ENCODE results near the gene CDKN2B-AS1.
A peak's percentile ranks its signal among the peaks of the same experiment; 100 is the strongest.

The CDKN2B-AS1 gene

GRCh38 chr9:22156586-22156985 lies 162.0 kb downstream of the CDKN2B-AS1 start:
- no peak overlapping the region for H3K4me3 ChIP-seq (ENCODE audit: low read depth, low read length)
- ChIA-PET POLR2A (no interaction called here), CTCF (interaction anchor here (0.6 to 1.9 kb wide), 4 partner anchors 18 to 133 kb away, joined by 3 to 7 read pairs (median 6); no protein-coding TSS in a partner anchor)
- H3K27ac ChIP-seq (ENCODE audit: extremely low read depth, low read depth, low read length), result no peak overlapping the region
- H3K9me3 ChIP-seq (ENCODE audit: control insufficient read depth, insufficient read depth, low read depth, low read length), result no peaks in the 10 kb centered on the region
- no peaks in the 10 kb centered on the region for H3K36me3 ChIP-seq (ENCODE audit: control insufficient read depth in 2 of 2, insufficient read depth in 1 of 2, low read length in 2 of 2)
- no peak for TF ChIP-seq ZNF501 (tag by site-specific recombination; IDR thresholded peaks at IDR 0.05)
- TF ChIP-seq GLI4 (tag by site-specific recombination; IDR thresholded peaks at IDR 0.05), result no peak
- no peak for TF ChIP-seq ZNF366 (tag by site-specific recombination; conservative IDR thresholded peaks at IDR 0.05)
- no peak for TF ChIP-seq ZNF416 (tag by site-specific recombination; IDR thresholded peaks at IDR 0.05)
- TF ChIP-seq ZNF768 (tag by site-specific recombination; IDR thresholded peaks at IDR 0.05), result no peak
- no peak for TF ChIP-seq ZSCAN5A (tag by site-specific recombination; IDR thresholded peaks at IDR 0.05)
- no peak for TF ChIP-seq ZBTB17 (tag by site-specific recombination; IDR thresholded peaks at IDR 0.05)
- peaks cover 10% of the 10 kb centered on the region for H3K4me1 ChIP-seq (ENCODE audit: control insufficient read depth, insufficient read depth, low read length)

DNA sequence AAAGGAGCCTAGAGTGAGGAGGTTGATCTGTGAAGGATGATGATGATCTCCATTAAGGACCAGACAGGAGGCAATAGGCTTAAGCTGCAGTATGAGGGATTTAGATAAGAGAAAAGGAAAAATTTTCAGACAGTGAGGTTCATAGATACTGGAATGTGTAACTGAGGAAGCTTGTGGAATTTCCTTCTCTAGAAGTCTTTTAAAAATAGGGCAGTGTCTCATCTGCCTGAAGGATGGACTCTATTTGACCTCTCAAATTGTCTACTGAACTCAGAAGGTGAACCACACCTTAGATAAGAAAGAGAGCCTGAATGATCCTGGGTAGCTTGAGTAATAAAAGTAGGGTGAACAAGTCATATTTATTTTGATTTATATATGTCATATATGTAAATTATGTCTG lies 162.7 kb downstream of the CDKN2B-AS1 start:
- CTCF ChIA-PET, result interaction anchor here (1.3 to 1.9 kb wide), 3 partner anchors 19 to 87 kb away, joined by 3 to 7 read pairs (median 5); no protein-coding TSS in a partner anchor
- POLR2A ChIA-PET, result interaction anchor here (2.0 kb wide), 1 partner anchor 33 kb away, joined by 6 read pairs; no protein-coding TSS in a partner anchor
- no peaks in the 10 kb centered on the region for H3K9me3 ChIP-seq (ENCODE audit: control insufficient read depth, insufficient read depth, low read depth, low read length)
- TF ChIP-seq ZNF792 (tag by site-specific recombination; IDR thresholded peaks at IDR 0.05) (no peak), ZBTB17 (tag by site-specific recombination; IDR thresholded peaks at IDR 0.05) (peak; percentile 32; the same call in 1 of the 2 replicates)
- no peaks in the 10 kb centered on the region for H3K36me3 ChIP-seq (ENCODE audit: control insufficient read depth in 2 of 2, insufficient read depth in 1 of 2, low read length in 2 of 2)
- H3K27ac ChIP-seq (ENCODE audit: extremely low read depth, low read depth, low read length), result no peak overlapping the region
- peaks cover 10% of the 10 kb centered on the region for H3K4me1 ChIP-seq (ENCODE audit: control insufficient read depth, insufficient read depth, low read length)
- H3K4me3 ChIP-seq (ENCODE audit: low read depth, low read length), result no peak overlapping the region

DNA sequence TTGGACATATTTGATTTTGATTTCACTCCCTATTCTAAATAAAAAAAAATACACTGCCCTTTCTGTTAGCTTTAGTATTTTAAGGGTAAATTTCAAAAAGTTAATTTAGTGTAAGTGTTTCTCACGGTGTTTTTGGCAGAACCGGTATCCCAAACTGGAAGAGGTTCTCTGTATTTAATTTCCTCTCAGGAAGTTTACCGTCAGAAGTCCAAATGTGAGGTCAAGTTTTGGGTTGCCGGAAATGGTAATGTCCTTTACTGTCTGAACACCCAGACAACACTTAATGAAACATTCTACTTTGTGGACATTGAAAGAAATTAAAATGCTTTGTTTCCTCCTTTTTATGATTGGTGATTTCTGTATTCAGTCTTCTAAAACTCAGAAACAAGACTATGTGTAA lies 163.2 kb downstream of the CDKN2B-AS1 start:
- H3K36me3 ChIP-seq (ENCODE audit: control insufficient read depth in 2 of 2, insufficient read depth in 1 of 2, low read length in 2 of 2), result no peaks in the 10 kb centered on the region
- ChIA-PET POLR2A (interaction anchor here (1.1 to 2.0 kb wide), 2 partner anchors 34 to 149 kb away, joined by 6 to 8 read pairs; partner anchors contain the start of gene CDKN2B), CTCF (interaction anchor here (1.2 to 2.5 kb wide), 5 partner anchors 19 to 149 kb away, joined by 3 to 10 read pairs (median 5); partner anchors contain the start of gene CDKN2B)
- H3K27ac ChIP-seq (ENCODE audit: extremely low read depth, low read depth, low read length), result no peak overlapping the region
- H3K4me1 ChIP-seq (ENCODE audit: control insufficient read depth, insufficient read depth, low read length), result peaks cover 10% of the 10 kb centered on the region
- H3K9me3 ChIP-seq (ENCODE audit: control insufficient read depth, insufficient read depth, low read depth, low read length), result no peaks in the 10 kb centered on the region
- no peak for TF ChIP-seq ZNF239 (tag by site-specific recombination; IDR thresholded peaks at IDR 0.05)
- TF ChIP-seq ZNF670 (tag by site-specific recombination; IDR thresholded peaks at IDR 0.05; ENCODE audit: low read depth), result no peak
- no peak for TF ChIP-seq ZNF561 (tag by site-specific recombination; IDR thresholded peaks at IDR 0.05; ENCODE audit: borderline replicate concordance)
- no peak for TF ChIP-seq ZNF18 (tag by site-specific recombination; IDR thresholded peaks at IDR 0.05)
- TF ChIP-seq, protein P1, sequence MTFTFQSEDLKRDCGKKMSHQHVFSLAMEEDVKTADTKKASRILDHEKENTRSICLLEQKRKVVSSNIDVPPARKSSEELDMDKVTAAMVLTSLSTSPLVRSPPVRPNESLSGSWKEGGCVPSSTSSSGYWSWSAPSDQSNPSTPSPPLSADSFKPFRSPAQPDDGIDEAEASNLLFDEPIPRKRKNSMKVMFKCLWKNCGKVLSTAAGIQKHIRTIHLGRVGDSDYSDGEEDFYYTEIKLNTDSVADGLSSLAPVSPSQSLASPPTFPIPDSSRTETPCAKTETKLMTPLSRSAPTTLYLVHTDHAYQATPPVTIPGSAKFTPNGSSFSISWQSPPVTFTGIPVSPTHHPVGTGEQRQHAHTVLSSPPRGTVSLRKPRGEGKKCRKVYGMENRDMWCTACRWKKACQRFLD (tag by site-specific recombination; IDR thresholded peaks at IDR 0.05), result no peak
- no peak for TF ChIP-seq ZNF114 (tag by site-specific recombination; IDR thresholded peaks at IDR 0.05)
- no peak for TF ChIP-seq ZNF366 (tag by site-specific recombination; conservative IDR thresholded peaks at IDR 0.05)
- TF ChIP-seq EGR2 (tag by site-specific recombination; IDR thresholded peaks at IDR 0.05; ENCODE audit: low read depth), result no peak
- TF ChIP-seq, protein P2, sequence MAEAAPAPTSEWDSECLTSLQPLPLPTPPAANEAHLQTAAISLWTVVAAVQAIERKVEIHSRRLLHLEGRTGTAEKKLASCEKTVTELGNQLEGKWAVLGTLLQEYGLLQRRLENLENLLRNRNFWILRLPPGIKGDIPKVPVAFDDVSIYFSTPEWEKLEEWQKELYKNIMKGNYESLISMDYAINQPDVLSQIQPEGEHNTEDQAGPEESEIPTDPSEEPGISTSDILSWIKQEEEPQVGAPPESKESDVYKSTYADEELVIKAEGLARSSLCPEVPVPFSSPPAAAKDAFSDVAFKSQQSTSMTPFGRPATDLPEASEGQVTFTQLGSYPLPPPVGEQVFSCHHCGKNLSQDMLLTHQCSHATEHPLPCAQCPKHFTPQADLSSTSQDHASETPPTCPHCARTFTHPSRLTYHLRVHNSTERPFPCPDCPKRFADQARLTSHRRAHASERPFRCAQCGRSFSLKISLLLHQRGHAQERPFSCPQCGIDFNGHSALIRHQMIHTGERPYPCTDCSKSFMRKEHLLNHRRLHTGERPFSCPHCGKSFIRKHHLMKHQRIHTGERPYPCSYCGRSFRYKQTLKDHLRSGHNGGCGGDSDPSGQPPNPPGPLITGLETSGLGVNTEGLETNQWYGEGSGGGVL (tag by site-specific recombination; IDR thresholded peaks at IDR 0.05), result no peak
- no peak for TF ChIP-seq BCL11B (tag by site-specific recombination; IDR thresholded peaks at IDR 0.05; ENCODE audit: low read depth)
- TF ChIP-seq, protein P3, sequence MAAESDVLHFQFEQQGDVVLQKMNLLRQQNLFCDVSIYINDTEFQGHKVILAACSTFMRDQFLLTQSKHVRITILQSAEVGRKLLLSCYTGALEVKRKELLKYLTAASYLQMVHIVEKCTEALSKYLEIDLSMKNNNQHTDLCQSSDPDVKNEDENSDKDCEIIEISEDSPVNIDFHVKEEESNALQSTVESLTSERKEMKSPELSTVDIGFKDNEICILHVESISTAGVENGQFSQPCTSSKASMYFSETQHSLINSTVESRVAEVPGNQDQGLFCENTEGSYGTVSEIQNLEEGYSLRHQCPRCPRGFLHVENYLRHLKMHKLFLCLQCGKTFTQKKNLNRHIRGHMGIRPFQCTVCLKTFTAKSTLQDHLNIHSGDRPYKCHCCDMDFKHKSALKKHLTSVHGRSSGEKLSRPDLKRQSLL (tag by site-specific recombination; IDR thresholded peaks at IDR 0.05), result no peak
- TF ChIP-seq PRDM4 (tag by site-specific recombination; IDR thresholded peaks at IDR 0.05), result no peak
- no peak overlapping the region for H3K4me3 ChIP-seq (ENCODE audit: low read depth, low read length)
